HG02885 (cell line): Measurements from ENCODE around the gene UNC45B.
A peak's percentile ranks its signal among the peaks of the same experiment; 100 is the strongest.
"Not testable (repeated sequence)": the region's sequence is repeated elsewhere in the genome, so short reads cannot be mapped to it uniquely, and the experiment has no call there.

Experiments used
- ATAC-seq: cut with Tn5 transposase; IDR thresholded peaks from one replicate; pipeline ENCODE4 v1.9.1; 2021; ENCODE audit warnings: mild to moderate bottlenecking; ENCODE audit not compliant: unreplicated experiment, poor library complexity

Gene UNC45B

DNA sequence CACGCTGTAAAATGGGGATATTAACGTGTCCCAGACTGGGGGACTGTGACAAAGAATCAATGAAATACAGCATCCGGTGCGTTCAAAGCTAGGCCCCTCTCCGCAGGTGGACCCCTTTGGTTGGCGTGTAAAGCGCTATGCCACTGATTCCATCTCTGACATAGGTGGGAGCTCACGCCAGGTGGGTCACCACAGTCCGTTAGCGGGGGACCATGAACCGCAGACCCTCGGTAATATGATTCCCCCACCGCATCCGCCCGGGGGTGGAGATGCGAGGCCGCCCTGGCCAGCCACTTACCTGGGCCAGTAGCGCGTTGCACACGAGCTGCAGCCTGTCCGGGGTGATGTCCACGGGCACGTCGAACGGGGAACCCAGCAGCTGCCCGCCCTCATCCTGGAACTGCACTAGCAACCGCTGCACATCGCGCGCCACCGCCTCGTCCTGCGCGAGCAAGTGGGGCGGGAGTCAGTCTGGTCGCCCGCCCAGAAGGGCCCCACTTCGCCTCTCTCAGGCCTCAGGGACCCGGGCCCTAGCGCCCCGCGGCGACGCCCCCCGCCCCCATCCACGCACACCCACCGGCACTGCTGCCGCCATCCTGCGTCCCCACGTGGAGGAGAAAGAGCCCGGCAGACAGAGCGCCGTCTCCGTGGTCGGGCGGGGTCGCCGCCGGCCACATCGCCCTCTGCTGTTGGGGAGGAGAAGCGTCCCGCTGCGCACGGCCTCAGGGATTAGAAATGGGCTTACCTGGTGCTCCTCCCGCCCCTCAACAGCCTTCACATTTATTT, 5.7 kb upstream of the UNC45B start, which contains the start of gene NLE1:
Gene NLE1, minus strand, starts transcription at position 623 of the 786 bp plus-strand sequence. Its CDS starts 28 bp downstream, at position 595.
- ATAC-seq = peak; percentile 91

DNA sequence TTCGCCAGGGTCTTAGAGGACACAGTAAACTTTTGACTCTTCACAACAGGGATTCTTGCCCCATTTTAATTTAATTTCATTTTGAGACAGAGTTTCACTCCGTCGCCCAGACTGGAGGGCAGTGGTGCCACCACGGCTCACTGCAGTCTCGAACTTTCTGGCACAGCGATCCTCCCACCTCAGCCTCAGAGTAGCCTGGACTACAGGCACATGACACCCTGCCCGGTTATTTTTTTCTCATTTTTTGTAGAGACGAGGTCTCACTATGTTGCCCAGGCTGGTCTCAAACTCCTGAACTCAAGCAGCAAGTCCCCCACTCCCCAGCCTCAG, 5.2 kb upstream of the UNC45B start:
- ATAC-seq = peak; percentile 11

DNA sequence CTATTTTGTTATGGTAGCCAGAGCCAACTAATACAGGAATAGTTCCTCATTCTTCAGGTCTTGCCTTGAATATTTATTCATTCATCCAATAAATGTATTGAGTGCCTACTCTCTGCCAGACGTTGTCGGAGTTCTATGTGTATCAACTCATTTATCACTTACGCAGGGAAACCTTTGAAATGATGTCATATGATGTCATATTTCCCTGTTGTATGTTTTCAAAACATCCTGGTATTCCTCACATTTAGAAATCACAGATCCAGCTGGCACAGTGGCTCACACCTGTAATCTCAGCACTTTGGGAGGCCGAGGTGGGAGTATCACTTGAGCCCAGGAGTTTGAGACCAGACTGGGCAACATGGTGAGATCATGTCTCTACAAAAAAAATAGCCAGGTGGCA, 2.8 kb upstream of the UNC45B start:
- ATAC-seq = no peak

DNA sequence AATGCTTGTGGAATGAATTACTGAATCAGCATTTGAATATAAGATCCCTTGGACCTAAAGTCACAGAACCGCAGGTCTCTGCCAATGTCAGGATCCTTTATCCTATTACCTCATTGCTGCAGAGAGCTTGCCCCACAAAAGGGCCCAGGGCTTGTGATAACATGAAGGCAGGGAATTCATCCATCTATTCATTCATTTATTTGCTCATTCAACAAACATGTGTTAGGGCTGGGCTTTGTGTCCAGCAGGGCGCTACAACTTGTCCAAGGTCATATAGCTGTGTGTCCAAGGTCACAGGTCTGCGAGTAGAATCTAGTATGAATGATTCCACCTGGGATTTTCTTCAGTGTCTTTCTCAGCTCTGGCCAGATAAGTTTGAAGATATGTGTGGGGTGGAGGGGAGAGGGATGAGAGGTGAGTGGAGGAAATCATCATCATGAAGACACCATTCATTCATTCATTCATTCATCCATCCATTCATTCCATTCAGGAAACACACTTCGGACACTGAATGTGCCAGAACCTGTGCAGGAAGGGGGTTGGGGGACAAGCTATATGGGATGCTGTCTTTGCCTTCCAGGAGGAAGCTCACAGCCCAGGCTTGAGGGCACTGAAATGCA, 1.3 kb upstream of the UNC45B start:
- no peak for ATAC-seq

DNA sequence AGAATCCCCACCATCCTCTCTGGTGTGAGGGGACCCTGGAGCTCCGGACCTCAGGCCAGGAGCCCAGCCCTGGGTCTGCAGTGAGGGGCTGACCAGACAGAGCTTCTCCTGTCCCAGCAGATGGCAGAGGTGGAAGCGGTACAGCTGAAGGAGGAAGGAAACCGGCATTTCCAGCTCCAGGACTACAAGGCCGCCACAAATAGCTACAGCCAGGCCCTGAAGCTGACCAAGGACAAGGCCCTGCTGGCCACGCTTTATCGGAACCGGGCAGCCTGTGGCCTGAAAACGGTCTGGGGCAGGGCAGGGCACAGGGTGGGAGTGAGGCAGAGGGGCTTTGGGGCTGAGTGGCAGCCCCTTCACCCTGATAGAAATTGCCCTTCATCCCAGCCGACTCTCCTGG, 527 bp downstream of the UNC45B start:
- ATAC-seq = no peak

DNA sequence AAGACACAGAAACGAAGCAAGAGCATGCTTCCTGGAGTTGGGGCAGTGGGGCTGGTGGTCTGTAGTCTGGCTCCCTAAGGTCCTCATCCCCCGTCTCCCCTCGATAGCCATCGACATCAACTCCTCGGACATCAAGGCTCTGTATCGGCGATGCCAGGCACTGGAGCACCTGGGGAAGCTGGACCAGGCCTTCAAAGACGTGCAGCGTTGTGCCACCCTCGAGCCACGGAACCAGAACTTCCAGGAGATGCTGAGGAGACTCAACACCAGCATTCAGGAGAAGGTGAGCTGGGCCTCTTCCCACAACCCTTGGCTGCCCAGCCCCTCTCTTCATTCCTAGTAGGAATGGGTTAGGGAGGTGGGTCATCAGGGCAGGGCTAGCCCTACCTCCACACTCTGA, 2.3 kb downstream of the UNC45B start:
- no peak for ATAC-seq

DNA sequence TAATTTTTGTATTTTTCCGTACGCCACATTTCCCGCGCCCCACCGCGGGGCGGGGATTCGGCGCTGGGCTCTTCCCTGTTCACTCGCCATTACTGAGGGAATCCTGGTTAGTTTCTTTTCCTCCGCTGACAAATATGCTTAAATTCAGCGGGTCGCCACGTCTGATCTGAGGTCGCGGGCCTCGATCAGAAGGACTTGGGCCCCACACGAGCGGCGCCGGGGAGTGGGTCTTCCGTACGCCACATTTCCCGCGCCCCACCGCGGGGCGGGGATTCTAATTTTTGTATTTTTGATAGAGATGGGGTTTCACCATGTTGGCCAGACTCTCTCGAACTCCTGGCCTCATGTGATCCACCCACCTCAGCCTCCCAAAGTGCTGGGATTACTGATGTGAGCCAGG, 3.5 kb downstream of the UNC45B start:
- not testable (repeated sequence) for ATAC-seq

DNA sequence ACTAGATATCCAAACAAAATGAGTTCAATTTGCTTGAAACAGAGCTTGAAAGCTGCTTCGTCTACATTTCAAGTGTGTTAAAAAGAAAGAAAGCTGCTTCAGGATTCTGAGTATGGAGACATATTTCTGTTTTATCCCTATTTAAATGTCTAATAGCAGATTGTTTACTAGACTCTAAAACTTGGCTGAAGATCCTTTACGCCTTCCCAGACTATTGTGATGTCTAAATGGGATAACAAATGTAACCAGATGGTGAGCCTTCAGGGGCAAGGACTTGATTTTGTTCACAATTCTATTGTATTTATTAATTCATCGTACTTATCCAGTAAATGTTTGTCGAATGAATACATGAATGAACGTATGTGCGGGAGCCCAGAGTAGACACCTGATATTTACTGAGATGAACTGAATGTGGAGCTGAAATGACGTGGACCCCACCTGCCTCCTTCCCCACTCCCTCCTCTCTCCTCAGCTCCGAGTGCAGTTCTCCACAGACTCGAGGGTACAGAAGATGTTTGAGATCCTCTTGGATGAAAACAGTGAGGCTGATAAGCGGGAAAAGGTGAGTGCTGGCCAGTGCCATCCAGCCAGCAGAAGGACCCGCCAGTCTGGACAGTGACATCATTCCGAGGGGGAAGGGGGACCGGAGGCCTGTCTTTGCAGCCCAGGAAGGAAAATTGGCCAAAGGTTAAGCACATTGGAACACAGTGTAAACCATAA, 5.0 kb downstream of the UNC45B start:
- ATAC-seq = no peak

DNA sequence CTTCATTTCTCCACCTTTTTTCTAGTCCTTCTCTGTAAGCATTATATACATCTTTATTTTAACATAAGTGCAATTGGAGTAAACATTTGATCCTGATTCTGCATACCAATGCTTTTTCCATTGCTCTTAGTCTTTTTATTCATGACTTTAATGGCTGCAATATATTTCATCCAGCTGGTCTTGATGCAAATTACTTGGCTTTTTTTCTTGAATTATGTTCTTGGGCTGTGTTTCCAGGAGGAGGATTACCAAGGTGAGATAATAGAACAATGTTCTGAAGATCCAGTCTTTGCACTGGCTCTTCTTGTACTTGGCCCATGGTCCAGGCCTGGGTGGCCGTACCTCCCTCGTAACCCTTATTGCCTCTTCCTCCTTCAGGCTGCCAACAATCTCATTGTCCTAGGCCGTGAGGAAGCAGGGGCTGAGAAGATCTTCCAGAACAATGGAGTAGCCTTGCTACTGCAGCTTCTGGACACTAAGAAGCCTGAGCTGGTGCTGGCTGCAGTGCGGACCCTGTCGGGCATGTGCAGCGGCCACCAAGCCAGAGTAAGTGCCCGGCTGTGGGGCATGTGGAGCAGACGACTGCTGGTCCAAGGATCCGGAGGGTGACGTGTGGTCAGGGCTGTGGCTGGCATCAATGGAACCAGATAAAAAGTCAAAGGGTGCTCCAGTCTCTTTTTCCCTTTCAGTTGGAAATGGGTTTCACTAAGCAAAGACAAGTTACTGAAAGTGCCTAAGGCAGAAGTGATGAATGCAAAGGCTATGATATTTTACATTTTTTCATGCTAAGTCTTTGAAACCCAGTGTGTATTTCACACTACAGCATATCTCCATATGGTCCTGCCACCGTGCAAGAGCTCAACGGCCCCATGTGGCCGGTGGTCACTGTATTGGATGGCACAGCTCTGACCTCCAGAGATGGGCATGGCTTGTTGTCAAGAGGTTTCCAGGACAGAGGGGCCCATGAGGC, 6.9 kb downstream of the UNC45B start:
- ATAC-seq = no peak

DNA sequence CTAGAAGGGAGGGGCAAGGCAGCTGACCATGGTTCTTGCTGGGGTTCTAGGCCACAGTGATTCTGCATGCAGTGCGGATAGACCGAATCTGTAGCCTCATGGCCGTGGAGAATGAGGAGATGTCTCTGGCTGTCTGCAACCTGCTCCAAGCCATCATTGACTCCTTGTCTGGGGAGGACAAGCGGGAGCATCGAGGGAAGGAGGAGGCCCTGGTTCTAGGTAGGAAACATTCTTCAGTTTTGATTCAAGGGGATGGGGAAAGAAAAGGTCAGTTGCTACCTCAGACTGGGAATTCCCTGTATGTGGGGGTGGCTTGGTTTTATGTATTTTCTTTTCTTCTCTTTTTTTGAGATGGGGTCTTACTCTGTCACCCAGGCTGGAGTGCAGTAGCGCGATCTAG, 7.6 kb downstream of the UNC45B start:
- no peak for ATAC-seq

DNA sequence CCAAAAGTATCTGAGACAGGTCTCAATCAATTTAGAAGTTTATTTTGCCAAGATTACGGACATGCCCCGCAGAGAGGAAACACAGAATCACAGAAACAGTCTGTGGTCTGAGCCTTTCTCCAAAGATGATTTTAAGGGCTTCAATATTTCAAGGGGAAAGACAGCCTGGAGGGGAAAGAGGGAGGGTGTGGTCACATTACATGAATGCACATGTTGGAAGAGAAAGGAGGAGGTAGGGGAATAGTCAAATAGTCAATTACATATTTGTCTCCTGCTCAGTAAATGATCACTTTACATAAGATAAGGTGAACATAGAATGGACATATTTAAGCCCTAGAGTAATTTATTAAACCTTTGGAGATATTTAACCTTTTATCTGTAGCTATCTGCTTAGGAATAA, 12.3 kb downstream of the UNC45B start:
- no peak for ATAC-seq

DNA sequence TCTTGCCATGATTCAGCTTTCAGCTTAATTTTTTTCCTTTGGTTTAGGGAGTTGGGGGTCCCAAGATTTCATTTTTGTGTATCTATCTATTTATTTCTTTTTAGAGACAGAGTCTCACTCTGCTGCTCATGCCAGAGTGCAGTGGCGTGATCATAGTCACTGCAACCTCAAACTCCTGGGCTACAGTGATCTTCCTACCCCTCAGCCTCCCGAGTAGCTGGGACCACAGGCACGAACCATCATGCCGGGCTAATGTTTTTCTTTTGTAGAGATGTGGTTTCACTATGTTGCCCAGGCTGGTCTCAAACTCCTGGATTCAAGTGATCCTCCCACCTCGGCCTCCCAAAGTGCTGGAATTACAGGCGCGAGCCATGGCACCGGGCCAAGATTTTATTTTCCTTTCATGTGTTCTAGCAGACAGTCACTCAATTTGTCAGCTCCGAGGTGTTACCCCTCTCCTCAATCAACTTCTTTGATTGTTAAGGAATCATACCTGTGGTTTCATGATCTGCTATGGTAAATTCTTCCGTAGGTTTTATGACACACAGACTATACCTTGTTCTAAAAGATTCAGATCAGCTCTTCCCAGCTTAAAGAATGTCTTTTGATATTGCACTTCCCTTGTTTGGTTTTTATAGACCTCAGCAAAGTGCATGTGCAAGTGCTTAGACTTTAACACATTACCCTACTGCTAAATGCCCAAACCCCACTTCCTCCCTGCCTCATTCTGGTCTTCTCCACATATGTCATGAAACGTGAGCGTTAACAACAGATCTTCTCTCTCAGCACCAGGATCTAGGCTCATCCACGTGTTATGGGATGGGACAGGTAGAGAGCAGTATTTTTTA, 13.0 kb downstream of the UNC45B start:
- ATAC-seq = no peak

DNA sequence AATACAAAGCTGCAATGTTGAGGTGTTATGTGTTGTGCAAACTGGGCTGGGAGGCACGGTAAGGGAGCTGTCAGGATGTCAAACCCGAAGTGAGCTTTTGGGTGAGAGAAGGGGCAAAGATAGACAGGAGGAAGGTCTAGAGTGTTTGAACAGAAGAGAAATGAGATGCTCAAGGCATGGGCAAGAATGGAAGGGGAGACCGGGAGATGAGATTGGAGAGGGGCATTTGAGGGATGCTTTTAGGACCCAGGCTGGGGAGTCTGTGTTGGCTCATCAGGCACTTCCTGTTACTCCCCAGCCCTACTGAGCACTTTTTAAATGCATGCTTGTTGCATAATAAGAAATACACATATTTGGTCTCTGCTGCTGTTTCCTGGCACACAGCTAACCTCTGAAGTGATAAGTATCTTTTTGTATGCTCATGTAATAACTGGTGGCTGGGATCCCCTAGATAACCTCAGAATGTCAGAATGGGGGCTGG, 13.7 kb downstream of the UNC45B start:
- no peak for ATAC-seq

DNA sequence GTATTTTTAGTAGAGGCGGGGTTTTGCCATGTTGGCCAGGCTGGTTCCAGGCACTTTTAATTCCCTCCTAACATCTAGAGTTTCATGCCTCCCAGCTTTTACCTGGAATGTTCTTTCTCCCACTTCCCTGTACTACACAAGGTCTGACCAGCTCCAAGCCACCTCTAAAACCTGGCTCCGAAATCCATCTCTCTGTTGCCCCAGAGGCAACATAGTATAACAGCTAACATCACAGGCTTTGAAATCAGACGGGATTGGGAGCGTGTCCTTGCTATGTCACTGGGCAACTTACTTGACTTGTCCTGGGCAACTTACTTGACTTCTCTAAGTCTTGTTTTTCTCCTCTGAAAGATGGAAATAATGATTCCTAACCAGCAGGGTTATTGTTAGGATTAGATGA, 15.1 kb downstream of the UNC45B start:
- ATAC-seq = no peak

DNA sequence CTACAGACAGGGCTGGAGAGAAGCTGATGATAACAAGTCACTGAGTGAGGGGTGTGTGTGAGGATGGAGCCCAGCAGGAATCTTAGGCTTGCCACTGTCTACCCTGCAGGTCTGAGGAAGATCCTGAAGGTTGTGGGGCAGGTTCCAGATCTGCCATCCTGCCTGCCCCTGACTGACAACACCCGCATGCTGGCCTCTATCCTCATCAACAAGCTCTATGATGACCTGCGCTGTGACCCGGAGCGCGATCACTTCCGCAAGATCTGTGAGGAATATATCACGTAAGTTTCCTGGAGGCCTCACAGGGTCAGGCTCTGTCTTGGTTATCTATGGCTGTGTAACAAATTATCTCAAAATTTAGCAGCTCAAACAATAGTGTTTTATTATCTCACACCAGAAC, 16.3 kb downstream of the UNC45B start:
- no peak for ATAC-seq

DNA sequence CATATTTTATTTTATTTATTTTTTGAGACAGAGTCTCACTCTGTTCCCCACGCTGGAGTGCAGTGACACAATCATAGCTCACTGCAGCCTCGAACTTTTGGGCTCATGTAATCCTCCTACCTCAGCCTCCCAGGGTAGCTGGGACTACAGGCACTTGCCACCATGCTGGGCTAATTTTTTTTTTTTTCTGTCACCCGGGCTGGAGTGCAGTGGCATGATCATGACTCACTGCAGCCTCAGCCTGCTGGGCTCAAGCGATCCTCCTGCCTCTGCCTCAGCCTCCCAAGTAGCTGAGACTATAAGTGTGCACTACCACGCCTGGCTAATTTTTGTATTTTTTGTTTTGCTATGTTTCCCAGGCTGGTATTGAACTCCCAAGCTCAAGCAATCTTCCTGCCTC, 17.1 kb downstream of the UNC45B start:
- ATAC-seq = no peak

DNA sequence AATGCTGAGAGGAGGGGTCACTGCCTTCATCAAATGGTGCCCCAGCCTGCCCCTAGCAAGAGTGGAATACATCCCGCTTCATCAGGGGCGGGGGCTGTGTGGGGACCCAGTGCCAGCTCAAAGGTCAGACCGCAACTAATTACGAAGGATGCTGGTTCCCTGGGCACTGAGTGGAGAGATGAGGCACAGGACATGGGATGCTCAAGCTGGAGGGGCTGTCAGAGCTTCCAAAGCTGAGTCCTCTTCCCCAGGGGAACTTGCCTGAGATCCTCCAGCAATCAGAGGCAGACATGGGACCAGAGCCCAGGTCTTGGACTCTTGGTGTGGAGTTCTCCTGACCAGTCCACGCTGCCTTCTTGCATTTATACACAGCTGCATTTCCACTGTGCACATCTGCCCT, 18.9 kb downstream of the UNC45B start:
- ATAC-seq = no peak

DNA sequence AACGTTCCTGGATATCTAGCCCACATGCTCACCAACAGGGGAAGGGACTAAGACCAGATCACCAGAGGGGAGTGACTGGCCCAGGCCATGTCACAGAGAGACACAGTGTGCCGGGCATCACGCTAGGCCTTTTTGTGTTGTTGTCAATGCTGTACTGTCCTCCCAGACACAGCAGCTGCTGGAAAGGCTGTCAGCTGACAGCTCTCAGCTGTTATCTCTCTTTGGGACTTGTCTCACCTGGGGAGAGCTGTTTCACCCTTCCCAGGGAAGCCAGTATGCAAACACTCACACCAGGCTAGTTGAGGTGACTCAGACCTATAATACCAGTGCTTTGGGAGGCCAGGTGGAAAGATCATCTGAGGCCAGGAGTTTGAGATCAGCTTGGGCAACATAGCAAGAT, 19.4 kb downstream of the UNC45B start:
- no peak for ATAC-seq

DNA sequence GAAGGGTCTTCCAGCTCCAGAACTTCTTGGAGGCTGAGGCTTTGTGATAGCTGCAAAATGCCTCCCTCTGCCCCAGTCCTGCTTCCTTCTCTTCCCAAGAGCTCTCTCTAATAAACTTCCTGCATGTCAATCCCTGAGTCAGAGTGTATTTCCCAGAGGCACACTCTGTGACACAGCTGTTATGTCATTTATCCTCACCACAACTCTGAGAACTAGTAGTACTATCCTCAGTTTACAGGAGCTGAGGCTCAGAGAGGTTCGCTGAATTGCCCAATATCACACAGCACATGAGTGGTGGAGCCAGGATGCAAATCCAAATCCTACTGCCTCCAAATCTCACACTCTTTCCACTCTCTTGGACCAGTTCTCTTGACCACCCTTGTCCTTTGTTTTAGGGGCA, 20.0 kb downstream of the UNC45B start:
- ATAC-seq = no peak
